K562 (cell line): Measurements from ENCODE around the gene BTG2. TPM values are rescaled to one million over a fixed set of nuclear protein-coding genes. Genes with fewer than 3 reads are reported as not detected.
A peak's percentile ranks its signal among the peaks of the same experiment; 100 is the strongest.

ENCODE experiments used
- ATAC-seq: fragments of 200-7000 bp; cut with Tn5 transposase; 3 replicates; pipeline ENCODE4 v1.9.1; 2020; ENCODE audit warnings: moderate library complexity
- BruUV-seq: library from RNA; stranded (reverse); fragments of 400-500 nt; replicated peaks from 2 replicates; lab custom pipeline; 2021; lab: Mats Ljungman, UMichigan
- CTCF ChIA-PET: fragments of 300-600 bp; formaldehyde crosslinking; extraction: SDS; loops from one replicate; lab custom pipeline; 2021; ENCODE audit warnings: low intra/inter-chr PET ratio; lab: Yijun Ruan, JAX
- POLR2A ChIA-PET: fragments of 300-600, 350-650 bp; sonication (Branson Sonifier 250); formaldehyde crosslinking; extraction: SDS; loops from one replicate; lab custom pipeline; 2021; ENCODE audit warnings: antibody characterized with exemption, inconsistent platforms; lab: Yijun Ruan, JAX
- DNase-seq, 4 experiments: peaks; one replicate each; pipeline versions ENCODE4 v3.0.0 to v3.0.0-alpha.2; 2011 to 2018; ENCODE audit warnings: low spot score in 3 of 4, mixed read lengths in 3 of 4; ENCODE audit errors: extremely low read depth in 1 of 4
- FAIRE-seq: peaks from 2 replicates; lab custom pipeline; 2011; peaks lifted over from hg19 to GRCh38; lab: Jason Lieb, UNC
- H2AFZ ChIP-seq: 2 replicates; pipeline ENCODE4 v1.6.0; 2011; ENCODE audit warnings: low read depth, low read length, control low read depth, inconsistent platforms
- H3K27ac ChIP-seq: fragments of 200-600 bp; 3 replicates; pipeline ENCODE4 v1.8.0; 2011; ENCODE audit warnings: low read depth, mild to moderate bottlenecking, control low read depth, inconsistent platforms, low read length, moderate library complexity, mixed read lengths; ENCODE audit errors: extremely low read depth
- H3K27me3 ChIP-seq, 2 experiments: fragments of 300-600 bp in 1 of 2; 2 replicates in 1 of 2; 3 replicates in 1 of 2; pipeline versions ENCODE4 v1.6.0 to v1.8.0; 2011; ENCODE audit warnings: inconsistent platforms in 2 of 2, low read length in 2 of 2, mild to moderate bottlenecking in 1 of 2, mixed read lengths in 1 of 2, moderate library complexity in 1 of 2; ENCODE audit not compliant: control insufficient read depth in 2 of 2, insufficient read depth in 2 of 2
- H3K36me3 ChIP-seq: fragments of 300-600 bp; 3 replicates; pipeline ENCODE4 v1.8.0; 2011; ENCODE audit warnings: mild to moderate bottlenecking, low read length, inconsistent platforms; ENCODE audit not compliant: control insufficient read depth, insufficient read depth
- H3K4me1 ChIP-seq, 2 experiments: fragments of 200-600 bp in 1 of 2; replicated peaks in 1 of 2; 2 replicates in 1 of 2; 3 replicates in 1 of 2; pipeline versions ENCODE4 v1.5.1 to v1.8.0; 2011; ENCODE audit warnings: inconsistent platforms in 2 of 2, low read length in 2 of 2, mild to moderate bottlenecking in 1 of 2, mixed read lengths in 1 of 2, moderate library complexity in 1 of 2; ENCODE audit not compliant: control insufficient read depth in 2 of 2, insufficient read depth in 2 of 2
- H3K4me2 ChIP-seq: 2 replicates; pipeline ENCODE4 v1.6.1; 2011; ENCODE audit warnings: low read length, control low read depth, inconsistent platforms, mixed read lengths; ENCODE audit not compliant: insufficient read depth
- H3K4me3 ChIP-seq: fragments of 200-600 bp; sonication (generic), shearing (Covaris generic); 2 replicates; pipeline ENCODE4 v1.5.1; 2016; ENCODE audit warnings: control low read depth, inconsistent platforms
- H3K79me2 ChIP-seq: fragments of 200-600 bp; 3 replicates; pipeline ENCODE4 v1.8.0; 2011; ENCODE audit warnings: low read length, inconsistent platforms; ENCODE audit not compliant: control insufficient read depth, insufficient read depth
- H3K9ac ChIP-seq, 2 experiments: 2 replicates each; pipeline versions ENCODE4 v1.6.0 to v1.6.1; 2011; ENCODE audit warnings: low read depth in 2 of 2, low read length in 2 of 2, control low read depth in 1 of 2, inconsistent platforms in 1 of 2, mild to moderate bottlenecking in 1 of 2, mixed read lengths in 1 of 2; ENCODE audit not compliant: insufficient read depth in 1 of 2
- H3K9me1 ChIP-seq: one replicate; pipeline ENCODE4 v1.6.0; 2011; ENCODE audit warnings: inconsistent platforms, mild to moderate bottlenecking, low read length, moderate library complexity; ENCODE audit not compliant: control insufficient read depth, insufficient read depth
- H3K9me3 ChIP-seq: replicated peaks from 2 replicates; pipeline ENCODE4 v1.5.1; 2011; ENCODE audit warnings: low read depth, low read length, inconsistent platforms; ENCODE audit not compliant: control insufficient read depth, insufficient read depth
- H4K20me1 ChIP-seq: replicated peaks from 2 replicates; pipeline ENCODE4 v1.6.1; 2011; ENCODE audit warnings: low read length, inconsistent platforms, mixed read lengths; ENCODE audit not compliant: control insufficient read depth, insufficient read depth
- ARID3A ChIP-seq: IDR thresholded peaks from 2 replicates; pipeline ENCODE4 v1.6.1; 2012; ENCODE audit warnings: low read depth, low read length, improper control_type of control experiment, borderline replicate concordance
- ATF2 ChIP-seq: sonication (generic); formaldehyde crosslinking; IDR thresholded peaks from 2 replicates; pipeline ENCODE4 v1.8.1; 2022; ENCODE audit warnings: missing genetic modification reagents
- DLX4 ChIP-seq: fragments of 250-450 bp; sonication (Bioruptor Pico); IDR thresholded peaks from 2 replicates; pipeline ENCODE4 v1.6.1; 2021; ENCODE audit warnings: mild to moderate bottlenecking
- KDM5B ChIP-seq: fragments of 200-600 bp; sonication (generic); IDR thresholded peaks from 2 replicates; pipeline ENCODE4 v1.6.1; 2012; ENCODE audit warnings: low read depth, mild to moderate bottlenecking, moderate library complexity, low read length, control low read depth, inconsistent platforms; ENCODE audit not compliant: insufficient replicate concordance
- LCOR ChIP-seq: sonication (generic); formaldehyde crosslinking; IDR thresholded peaks from 2 replicates; pipeline ENCODE4 v1.8.0; 2022; ENCODE audit warnings: mild to moderate bottlenecking, missing genetic modification reagents
- POLR2AphosphoS5 ChIP-seq: IDR thresholded peaks from 2 replicates; pipeline ENCODE4 v1.6.1; 2011; ENCODE audit warnings: mild to moderate bottlenecking, low read depth, low read length, moderate library complexity; ENCODE audit not compliant: control insufficient read depth, insufficient read depth
- POLR2G ChIP-seq: fragments of 200-400 bp; formaldehyde crosslinking; IDR thresholded peaks from 2 replicates; pipeline ENCODE4 v1.6.1; 2017; ENCODE audit warnings: low read depth, mild to moderate bottlenecking, antibody characterized with exemption, low read length, moderate library complexity
- RBFOX2 ChIP-seq: fragments of 200-400 bp; formaldehyde crosslinking; IDR thresholded peaks from 2 replicates; pipeline ENCODE4 v1.6.1; 2017; ENCODE audit warnings: low read depth, mild to moderate bottlenecking, low read length, moderate library complexity
- ZMIZ1 ChIP-seq, 2 experiments: fragments of 150-350 bp in 1 of 2; IDR thresholded peaks; 2 replicates each; pipeline ENCODE4 v1.6.1; 2012 to 2016; ENCODE audit warnings: low read depth in 2 of 2, low read length in 2 of 2, mild to moderate bottlenecking in 1 of 2, moderate library complexity in 1 of 2
- ZNF354B ChIP-seq: fragments of 250-450 bp; sonication (Bioruptor Pico); IDR thresholded peaks from 2 replicates; pipeline ENCODE4 v1.4.0; 2020
- ZNF384 ChIP-seq: IDR thresholded peaks from 2 replicates; pipeline ENCODE4 v1.6.1; 2012; ENCODE audit warnings: low read depth, low read length, improper control_type of control experiment
- WGBS: fragments of 100-300 bp; shearing (Covaris generic); methylation state at CpG from one replicate; pipeline ENCODE4 v1.1.6; 2016; ENCODE audit warnings: low coverage, mixed read lengths; ENCODE audit not compliant: insufficient coverage; ENCODE audit errors: missing lambda C conversion rate; 5-methylcytosine and 5-hydroxymethylcytosine counted together
- in situ Hi-C: fragments of 300-500 bp; cut with MboI; formaldehyde crosslinking; loops from 4 replicates; pipeline ENCODE4 v1.15.0; 2018; ENCODE audit warnings: inconsistent platforms, mixed read lengths
- intact Hi-C: fragments of 100-400 bp; cut with micrococcal nuclease; formaldehyde crosslinking; loops from 2 replicates; pipeline ENCODE4 v1.14.2; 2022
- polyA plus RNA-seq, 8 experiments: library from polyadenylated mRNA; depleted of rRNA in 4 of 8; stranded (reverse) in 5 of 8; unstranded in 3 of 8; fragments of >200 nt; fragmentation: Nextera tagmentation in 2 of 8; fragmentation: Illumina TruSeq in 1 of 8; extraction: Ambion mirVana in 2 of 8; extraction: Trizol in 1 of 8; gene quantifications; 2 replicates each; pipeline versions ENCODE4 v1.2.1 to v1.2.3, GENCODE V29; 2011 to 2014; ENCODE audit warnings: inconsistent platforms in 1 of 8, missing spikeins in 1 of 8
- total RNA-seq, 7 experiments: library from RNA; depleted of rRNA in 6 of 7; stranded (reverse); fragments of >200 nt in 6 of 7; fragmentation: Illumina TruSeq in 2 of 7; extraction: Trizol in 2 of 7; gene quantifications; 2 replicates each; pipeline versions ENCODE4 v1.2.1 to v1.2.3, GENCODE V29; 2011 to 2021; ENCODE audit warnings: low replicate concordance in 1 of 7

Gene BTG2
- total and polyA plus RNA-seq, 9 of the 15 experiments (the other 6 are each of a cell fraction or from before 2014, with no cell fraction given): 2.3 to 41.9 (median 8.7) TPM

GRCh38 chr1:203306965-203307541 lies 1.7 kb downstream of the BTG2 start (continued):
- no peak for TF ChIP-seq ZNF384
- peak; percentile 59 for TF ChIP-seq POLR2G
- TF ChIP-seq DLX4 (CRISPR knock-in tag): no peak
- peak; percentile 12 for TF ChIP-seq KDM5B
- peak; percentile 60 for TF ChIP-seq RBFOX2

- Histone ChIP-seq H3K9ac (no peak overlapping the region), H3K4me3 (no peak overlapping the region), H3K36me3 (peaks cover 11% of the 10 kb centered on the region), H3K9me3 (no peaks in the 10 kb centered on the region), H3K79me2 (peaks cover 26% of the 10 kb centered on the region; the same call in 2 of the 3 replicates), H3K4me2 (0 out of 2 replicates have a peak overlapping the region, but pooled peaks have one; percentile 33), H3K4me1 (peaks cover 57 to 70% of the 10 kb centered on the region in 2 experiments), H3K9me1 (no peaks in the 10 kb centered on the region), H3K27me3 (no peaks in the 10 kb centered on the region), H4K20me1 (peaks cover 32% of the 10 kb centered on the region), H3K27ac (no peak overlapping the region), H2AFZ (no peak overlapping the region)
- ATAC-seq (no peak), DNase-seq (no peak), FAIRE-seq (no peak)
- ChIA-PET CTCF (no interaction called here), POLR2A (interaction anchor here (0.6 to 9.3 kb wide), 9 partner anchors 8 to 1612 kb away, joined by 3 to 117 read pairs (median 8); no protein-coding TSS in a partner anchor)
- WGBS: 65% methylated on average over 3 of the region's 3 CpGs
- intact Hi-C loops: no loop called here
- in situ Hi-C loops: no loop called here
- no TSS peak for BruUV-seq
- TF ChIP-seq ATF2 (CRISPR knock-in tag) (no peak), LCOR (no peak), ZNF354B (CRISPR knock-in tag) (no peak), ARID3A (no peak), ZMIZ1 (IDR thresholded peaks at IDR 0.05; ENCODE audit: low read depth in 2 of 2, low read length in 2 of 2) (no peak), POLR2AphosphoS5 (peak; percentile 27; the same call in 1 of the 2 replicates)
These were observed 2.4 kb downstream of the BTG2 start for GRCh38 chr1:203307641-203308126.
